Activated naive CD4-positive, alpha-beta T cell treated with Interleukin-2 at 50 U/mL for 16 hours (primary cell): Measurements from ENCODE around the gene AKNAD1.

Experiments used
- DNase-seq: peaks from one replicate; pipeline ENCODE4 v3.0.0-alpha.2; 2020

AKNAD1 gene

GRCh38 chr1:108863984-108864383 lies 7.1 kb upstream of the AKNAD1 start:
- no peak for DNase-seq

- no peak for DNase-seq
These were observed 6.0 kb upstream of the AKNAD1 start for GRCh38 chr1:108862698-108863477.

GRCh38 chr1:108862017-108862610 lies 5.2 kb upstream of the AKNAD1 start:
- no peak for DNase-seq

GRCh38 chr1:108861566-108861965 lies 4.7 kb upstream of the AKNAD1 start:
- no peak for DNase-seq

- DNase-seq, result no peak
These were observed 3.5 kb upstream of the AKNAD1 start for GRCh38 chr1:108860190-108860907.

GRCh38 chr1:108858230-108858950 lies 1.5 kb upstream of the AKNAD1 start:
- no peak for DNase-seq

GRCh38 chr1:108854221-108855019 lies 2.5 kb downstream of the AKNAD1 start:
- no peak for DNase-seq

- no peak for DNase-seq
These were observed 4.5 kb downstream of the AKNAD1 start for GRCh38 chr1:108852221-108852975.

- DNase-seq, result no peak
These were observed 5.3 kb downstream of the AKNAD1 start for GRCh38 chr1:108851567-108851966.

- no peak for DNase-seq
These were observed 6.0 kb downstream of the AKNAD1 start for GRCh38 chr1:108850929-108851328.

GRCh38 chr1:108848806-108849205 lies 8.1 kb downstream of the AKNAD1 start:
- DNase-seq, result no peak

GRCh38 chr1:108847494-108847893 lies 9.4 kb downstream of the AKNAD1 start:
- DNase-seq, result no peak

GRCh38 chr1:108845991-108846390 lies 10.9 kb downstream of the AKNAD1 start:
- DNase-seq, result no peak

GRCh38 chr1:108845446-108845845 lies 11.4 kb downstream of the AKNAD1 start:
- no peak for DNase-seq

- no peak for DNase-seq
These were observed 13.3 kb downstream of the AKNAD1 start for GRCh38 chr1:108843390-108844137.

GRCh38 chr1:108842525-108843181 lies 14.2 kb downstream of the AKNAD1 start:
- no peak for DNase-seq

GRCh38 chr1:108841703-108842102 lies 15.2 kb downstream of the AKNAD1 start:
- no peak for DNase-seq

- DNase-seq, result no peak
These were observed 24.0 kb downstream of the AKNAD1 start for GRCh38 chr1:108832929-108833328.

GRCh38 chr1:108831225-108831624 lies 25.7 kb downstream of the AKNAD1 start:
- DNase-seq, result no peak
